ENCODE data around the gene DEF6.
"Not testable (repeated sequence)": the region's sequence is repeated elsewhere in the genome, so short reads cannot be mapped to it uniquely, and the experiment has no call there.

DEF6 gene

GRCh38 chr6:35304299-35304698 lies 6.7 kb downstream of the DEF6 start:
- no peak overlapping the region for H3K4me3 ChIP-seq
- H3K36me3 ChIP-seq: no peaks in the 10 kb centered on the region
- no peak for DNase-seq
- intact Hi-C loops (cut with DNase I; ENCODE audit: low total_unique reads): no loop called here
- no peak overlapping the region for H3K27ac ChIP-seq
- H3K27me3 ChIP-seq: no peaks in the 10 kb centered on the region
- no peak for TF ChIP-seq CTCF (IDR thresholded peaks at IDR 0.05)
- no peaks in the 10 kb centered on the region for H3K9me3 ChIP-seq
- H3K4me1 ChIP-seq: no peaks in the 10 kb centered on the region

- Histone ChIP-seq H3K4me1 (no peaks in the 10 kb centered on the region), H3K4me3 (no peak overlapping the region), H3K27ac (no peak overlapping the region), H3K36me3 (no peaks in the 10 kb centered on the region), H3K27me3 (no peaks in the 10 kb centered on the region), H3K9me3 (no peaks in the 10 kb centered on the region)
- no peak for TF ChIP-seq CTCF (IDR thresholded peaks at IDR 0.05)
- intact Hi-C loops (cut with DNase I; ENCODE audit: low total_unique reads): no loop called here
- no peak for DNase-seq
Measured at GRCh38 chr6:35305117-35305516, 7.5 kb downstream of the DEF6 start.

- DNase-seq; H3K4me3 ChIP-seq; H3K4me1 ChIP-seq; intact Hi-C loops (cut with DNase I; ENCODE audit: low total_unique reads); H3K9me3 ChIP-seq; H3K27me3 ChIP-seq; H3K36me3 ChIP-seq; H3K27ac ChIP-seq: not testable (repeated sequence)
Measured at GRCh38 chr6:35307138-35307537, 9.5 kb downstream of the DEF6 start.

GRCh38 chr6:35308543-35308942 lies 10.9 kb downstream of the DEF6 start:
- H3K27ac ChIP-seq; H3K36me3 ChIP-seq; H3K27me3 ChIP-seq; H3K9me3 ChIP-seq; intact Hi-C loops (cut with DNase I; ENCODE audit: low total_unique reads); H3K4me1 ChIP-seq; DNase-seq; H3K4me3 ChIP-seq: not testable (repeated sequence)

GRCh38 chr6:35309611-35310264 lies 12.1 kb downstream of the DEF6 start:
- no peak for DNase-seq
- no peak for TF ChIP-seq CTCF (IDR thresholded peaks at IDR 0.05)
- H3K9me3 ChIP-seq: no peaks in the 10 kb centered on the region
- no peak overlapping the region for H3K4me3 ChIP-seq
- intact Hi-C loops (cut with DNase I; ENCODE audit: low total_unique reads): no loop called here
- H3K27me3 ChIP-seq: no peaks in the 10 kb centered on the region
- no peaks in the 10 kb centered on the region for H3K4me1 ChIP-seq
- no peak overlapping the region for H3K27ac ChIP-seq
- peaks cover 0 to 5% (median 0%) of the 10 kb centered on the region in 3 donors for H3K36me3 ChIP-seq

- H3K27ac ChIP-seq: no peak overlapping the region
Measured at GRCh38 chr6:35310265-35310831, 12.7 kb downstream of the DEF6 start.

More at GRCh38 chr6:35310265-35310831, 12.7 kb downstream of the DEF6 start:
- Histone ChIP-seq H3K4me3 (no peak overlapping the region), H3K27me3 (no peaks in the 10 kb centered on the region), H3K9me3 (no peaks in the 10 kb centered on the region), H3K36me3 (peaks cover 0 to 5% (median 0%) of the 10 kb centered on the region in 3 donors), H3K4me1 (no peaks in the 10 kb centered on the region)
- no peak for DNase-seq
- TF ChIP-seq CTCF (IDR thresholded peaks at IDR 0.05): no peak
- intact Hi-C loops (cut with DNase I; ENCODE audit: low total_unique reads): no loop called here

Data from tibial artery (tissue), 4 donors.